Measurements from ENCODE around the gene PBX3. TPM values are rescaled to one million over a fixed set of nuclear protein-coding genes. Genes with fewer than 3 reads are reported as not detected.
A peak's percentile ranks its signal among the peaks of the same experiment; 100 is the strongest.
"Not testable (repeated sequence)": the region's sequence is repeated elsewhere in the genome, so short reads cannot be mapped to it uniquely, and the experiment has no call there.

PBX3 gene
- polyA plus RNA-seq, 4 donors: 2.5 to 14.4 (median 6.4) TPM

- H3K27ac ChIP-seq (ENCODE audit: low read depth in 1 of 3, low read length in 2 of 3): no peak overlapping the region
- 78 to 90% (median 78%) methylated on average over 2 of the region's 2 CpGs for WGBS, 3 donors
- no peak for DNase-seq
- H3K9me3 ChIP-seq (ENCODE audit: control insufficient read depth in 2 of 2, insufficient read depth in 1 of 2, low read depth in 1 of 2, low read length in 1 of 2): no peaks in the 10 kb centered on the region
- FAIRE-seq: no peak
- no peaks in the 10 kb centered on the region for H3K4me1 ChIP-seq (ENCODE audit: control insufficient read depth in 3 of 3, insufficient read depth in 2 of 3, low read depth in 1 of 3, low read length in 2 of 3)
- no peaks in the 10 kb centered on the region for H3K27me3 ChIP-seq (ENCODE audit: control insufficient read depth in 3 of 3, insufficient read depth in 3 of 3, low read length in 3 of 3)
- no peak overlapping the region for H3K4me3 ChIP-seq (ENCODE audit: low read depth in 1 of 3, low read length in 3 of 3)
- H3K36me3 ChIP-seq (ENCODE audit: control insufficient read depth in 3 of 3, insufficient read depth in 2 of 3, low read depth in 1 of 3, low read length in 3 of 3): no peaks in the 10 kb centered on the region
These were observed 75.7 kb downstream of the PBX3 start for GRCh38 chr9:125822902-125823301.

- H3K36me3 ChIP-seq (ENCODE audit: control insufficient read depth in 3 of 3, insufficient read depth in 2 of 3, low read depth in 1 of 3, low read length in 3 of 3); H3K4me3 ChIP-seq (ENCODE audit: low read depth in 1 of 3, low read length in 3 of 3); H3K27me3 ChIP-seq (ENCODE audit: control insufficient read depth in 3 of 3, insufficient read depth in 3 of 3, low read length in 3 of 3); FAIRE-seq; H3K4me1 ChIP-seq (ENCODE audit: control insufficient read depth in 3 of 3, insufficient read depth in 2 of 3, low read depth in 1 of 3, low read length in 2 of 3); H3K9me3 ChIP-seq (ENCODE audit: control insufficient read depth in 2 of 2, insufficient read depth in 1 of 2, low read depth in 1 of 2, low read length in 1 of 2): not testable (repeated sequence)
- peak in 1 of 2 donors; percentile 45 for DNase-seq
- peak overlapping the region in 1 of 3 donors; percentile 11 for H3K27ac ChIP-seq (ENCODE audit: low read depth in 1 of 3, low read length in 2 of 3)
- WGBS, 3 donors: 42 to 61% (median 42%) methylated on average over 6 of the region's 6 CpGs
These were observed 76.8 kb downstream of the PBX3 start for GRCh38 chr9:125823874-125824406.

- H3K36me3 ChIP-seq (ENCODE audit: control insufficient read depth in 3 of 3, insufficient read depth in 2 of 3, low read depth in 1 of 3, low read length in 3 of 3): no peaks in the 10 kb centered on the region
- H3K27me3 ChIP-seq (ENCODE audit: control insufficient read depth in 3 of 3, insufficient read depth in 3 of 3, low read length in 3 of 3): no peaks in the 10 kb centered on the region
- WGBS, 3 donors: 58 to 67% (median 58%) methylated on average over 3 of the region's 3 CpGs
- no peak for FAIRE-seq
- no peak for DNase-seq
- H3K27ac ChIP-seq (ENCODE audit: low read depth in 1 of 3, low read length in 2 of 3): no peak overlapping the region
- H3K4me3 ChIP-seq (ENCODE audit: low read depth in 1 of 3, low read length in 3 of 3): no peak overlapping the region
- no peaks in the 10 kb centered on the region for H3K9me3 ChIP-seq (ENCODE audit: control insufficient read depth in 2 of 2, insufficient read depth in 1 of 2, low read depth in 1 of 2, low read length in 1 of 2)
- H3K4me1 ChIP-seq (ENCODE audit: control insufficient read depth in 3 of 3, insufficient read depth in 2 of 3, low read depth in 1 of 3, low read length in 2 of 3): no peaks in the 10 kb centered on the region
These were observed 78.6 kb downstream of the PBX3 start for GRCh38 chr9:125825762-125826161.

DNA sequence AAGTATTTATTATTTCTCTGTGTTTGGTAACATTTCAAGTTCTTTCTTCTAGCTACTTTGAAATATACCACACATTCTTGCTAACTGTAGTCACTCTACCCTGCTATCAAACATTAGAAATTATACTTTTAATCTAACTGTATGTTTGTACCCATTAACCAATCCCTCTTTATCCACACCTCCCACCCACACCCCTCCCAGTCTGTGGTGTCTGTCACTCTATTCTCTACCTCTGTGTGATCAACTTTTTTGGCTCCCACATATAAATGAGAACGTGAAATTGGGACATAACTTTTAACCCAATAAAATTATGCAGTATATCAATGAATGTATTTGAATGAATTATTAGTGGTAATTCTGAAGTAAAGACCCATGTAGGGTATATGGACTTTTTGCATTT is 79.7 kb downstream of the PBX3 start:
- Histone ChIP-seq H3K27me3 (ENCODE audit: control insufficient read depth in 3 of 3, insufficient read depth in 3 of 3, low read length in 3 of 3) (no peaks in the 10 kb centered on the region), H3K9me3 (ENCODE audit: control insufficient read depth in 2 of 2, insufficient read depth in 1 of 2, low read depth in 1 of 2, low read length in 1 of 2) (no peaks in the 10 kb centered on the region), H3K27ac (ENCODE audit: low read depth in 1 of 3, low read length in 2 of 3) (no peak overlapping the region), H3K4me1 (ENCODE audit: control insufficient read depth in 3 of 3, insufficient read depth in 2 of 3, low read depth in 1 of 3, low read length in 2 of 3) (no peaks in the 10 kb centered on the region), H3K4me3 (ENCODE audit: low read depth in 1 of 3, low read length in 3 of 3) (no peak overlapping the region), H3K36me3 (ENCODE audit: control insufficient read depth in 3 of 3, insufficient read depth in 2 of 3, low read depth in 1 of 3, low read length in 3 of 3) (no peaks in the 10 kb centered on the region)
- 81 to 85% (median 81%) methylated on average over 1 of the region's 1 CpG for WGBS, 3 donors
- DNase-seq (no peak), FAIRE-seq (no peak)

DNA sequence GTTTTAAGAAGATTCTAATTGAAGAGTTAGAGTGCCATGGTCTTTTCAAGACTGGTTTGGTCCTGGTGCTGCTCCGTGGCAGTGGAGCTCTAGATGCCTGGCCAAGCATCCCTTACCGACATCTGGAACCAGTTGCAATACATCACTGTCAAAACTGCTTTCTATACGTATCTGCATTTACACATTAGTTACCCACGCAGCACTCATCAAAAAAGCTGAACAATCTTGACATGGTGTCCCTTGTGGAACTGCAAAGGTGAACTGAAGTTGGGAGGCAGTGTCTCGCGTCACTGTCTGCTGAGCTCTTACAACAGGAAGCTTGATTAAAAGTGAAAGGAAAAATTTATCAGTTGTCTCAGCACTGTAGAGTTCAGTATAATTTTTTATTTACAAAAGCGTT is 82.6 kb downstream of the PBX3 start:
- Histone ChIP-seq H3K4me3 (ENCODE audit: low read depth in 1 of 3, low read length in 3 of 3) (peak overlapping the region in 2 of 3 donors; percentile 8 to 52), H3K4me1 (ENCODE audit: control insufficient read depth in 3 of 3, insufficient read depth in 2 of 3, low read depth in 1 of 3, low read length in 2 of 3) (no peaks in the 10 kb centered on the region), H3K36me3 (ENCODE audit: control insufficient read depth in 3 of 3, insufficient read depth in 2 of 3, low read depth in 1 of 3, low read length in 3 of 3) (no peaks in the 10 kb centered on the region), H3K27ac (ENCODE audit: low read depth in 1 of 3, low read length in 2 of 3) (peak overlapping the region in 2 of 3 donors; percentile 41 to 75), H3K27me3 (ENCODE audit: control insufficient read depth in 3 of 3, insufficient read depth in 3 of 3, low read length in 3 of 3) (no peaks in the 10 kb centered on the region), H3K9me3 (ENCODE audit: control insufficient read depth in 2 of 2, insufficient read depth in 1 of 2, low read depth in 1 of 2, low read length in 1 of 2) (no peaks in the 10 kb centered on the region)
- 25 to 28% (median 27%) methylated on average over 7 of the region's 7 CpGs for WGBS, 3 donors
- no peak for FAIRE-seq
- DNase-seq: peak in 1 of 2 donors; percentile 61

GRCh38 chr9:125831054-125831453 is 83.9 kb downstream of the PBX3 start:
- H3K4me1 ChIP-seq (ENCODE audit: control insufficient read depth in 3 of 3, insufficient read depth in 2 of 3, low read depth in 1 of 3, low read length in 2 of 3): no peaks in the 10 kb centered on the region
- 79 to 85% (median 84%) methylated on average over 2 of the region's 2 CpGs for WGBS, 3 donors
- FAIRE-seq: no peak
- DNase-seq: no peak
- H3K27ac ChIP-seq (ENCODE audit: low read depth in 1 of 3, low read length in 2 of 3): no peak overlapping the region
- no peak overlapping the region for H3K4me3 ChIP-seq (ENCODE audit: low read depth in 1 of 3, low read length in 3 of 3)
- no peaks in the 10 kb centered on the region for H3K9me3 ChIP-seq (ENCODE audit: control insufficient read depth in 2 of 2, insufficient read depth in 1 of 2, low read depth in 1 of 2, low read length in 1 of 2)
- H3K36me3 ChIP-seq (ENCODE audit: control insufficient read depth in 3 of 3, insufficient read depth in 2 of 3, low read depth in 1 of 3, low read length in 3 of 3): no peaks in the 10 kb centered on the region
- H3K27me3 ChIP-seq (ENCODE audit: control insufficient read depth in 3 of 3, insufficient read depth in 3 of 3, low read length in 3 of 3): no peaks in the 10 kb centered on the region

- Histone ChIP-seq H3K9me3 (ENCODE audit: control insufficient read depth in 2 of 2, insufficient read depth in 1 of 2, low read depth in 1 of 2, low read length in 1 of 2) (no peaks in the 10 kb centered on the region), H3K27me3 (ENCODE audit: control insufficient read depth in 3 of 3, insufficient read depth in 3 of 3, low read length in 3 of 3) (no peaks in the 10 kb centered on the region), H3K27ac (ENCODE audit: low read depth in 1 of 3, low read length in 2 of 3) (no peak overlapping the region), H3K4me1 (ENCODE audit: control insufficient read depth in 3 of 3, insufficient read depth in 2 of 3, low read depth in 1 of 3, low read length in 2 of 3) (no peaks in the 10 kb centered on the region), H3K4me3 (ENCODE audit: low read depth in 1 of 3, low read length in 3 of 3) (no peak overlapping the region), H3K36me3 (ENCODE audit: control insufficient read depth in 3 of 3, insufficient read depth in 2 of 3, low read depth in 1 of 3, low read length in 3 of 3) (no peaks in the 10 kb centered on the region)
- WGBS, 3 donors: 85 to 100% (median 96%) methylated on average over 1 of the region's 1 CpG
- DNase-seq: no peak
- FAIRE-seq: no peak
These were observed 84.4 kb downstream of the PBX3 start for GRCh38 chr9:125831616-125832015.

DNA sequence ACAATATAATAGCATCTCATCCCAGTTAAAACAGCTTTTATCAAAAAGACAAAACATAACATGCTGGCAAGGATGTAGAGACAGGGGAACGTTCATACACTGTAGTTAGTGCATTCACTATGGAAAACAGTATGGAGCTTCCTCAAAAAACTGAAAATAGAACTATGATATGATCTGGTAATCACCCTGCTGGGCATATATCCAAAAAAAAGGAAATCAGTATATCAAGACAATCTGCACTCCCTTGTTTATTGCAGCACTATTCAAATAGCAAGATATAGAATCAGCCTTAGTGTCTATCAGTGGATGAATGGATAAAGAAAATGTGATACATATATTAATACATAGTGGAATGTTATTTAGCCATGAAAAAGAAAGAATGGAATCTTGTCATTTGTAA is 88.5 kb downstream of the PBX3 start:
- Histone ChIP-seq H3K36me3 (ENCODE audit: control insufficient read depth in 3 of 3, insufficient read depth in 2 of 3, low read depth in 1 of 3, low read length in 3 of 3) (no peaks in the 10 kb centered on the region), H3K27ac (ENCODE audit: low read depth in 1 of 3, low read length in 2 of 3) (no peak overlapping the region), H3K4me3 (ENCODE audit: low read depth in 1 of 3, low read length in 3 of 3) (no peak overlapping the region), H3K27me3 (ENCODE audit: control insufficient read depth in 3 of 3, insufficient read depth in 3 of 3, low read length in 3 of 3) (no peaks in the 10 kb centered on the region), H3K9me3 (ENCODE audit: control insufficient read depth in 2 of 2, insufficient read depth in 1 of 2, low read depth in 1 of 2, low read length in 1 of 2) (no peaks in the 10 kb centered on the region), H3K4me1 (ENCODE audit: control insufficient read depth in 3 of 3, insufficient read depth in 2 of 3, low read depth in 1 of 3, low read length in 2 of 3) (no peaks in the 10 kb centered on the region)
- no peak for DNase-seq
- FAIRE-seq: no peak
- WGBS, 3 donors: 61 to 66% (median 61%) methylated on average over 1 of the region's 1 CpG

GRCh38 chr9:125839317-125839716 is 92.1 kb downstream of the PBX3 start:
- Histone ChIP-seq H3K27me3 (ENCODE audit: control insufficient read depth in 3 of 3, insufficient read depth in 3 of 3, low read length in 3 of 3) (no peaks in the 10 kb centered on the region), H3K9me3 (ENCODE audit: control insufficient read depth in 2 of 2, insufficient read depth in 1 of 2, low read depth in 1 of 2, low read length in 1 of 2) (no peaks in the 10 kb centered on the region), H3K27ac (ENCODE audit: low read depth in 1 of 3, low read length in 2 of 3) (no peak overlapping the region), H3K36me3 (ENCODE audit: control insufficient read depth in 3 of 3, insufficient read depth in 2 of 3, low read depth in 1 of 3, low read length in 3 of 3) (no peaks in the 10 kb centered on the region), H3K4me3 (ENCODE audit: low read depth in 1 of 3, low read length in 3 of 3) (no peak overlapping the region), H3K4me1 (ENCODE audit: control insufficient read depth in 3 of 3, insufficient read depth in 2 of 3, low read depth in 1 of 3, low read length in 2 of 3) (no peaks in the 10 kb centered on the region)
- FAIRE-seq (no peak), DNase-seq (no peak)
- WGBS, 3 donors: 68 to 91% (median 83%) methylated on average over 2 of the region's 2 CpGs

Measured in small intestine (tissue), 7 donors.